ENCODE data around the gene KCNC1.

- TF ChIP-seq POLR2A (IDR thresholded peaks at IDR 0.05) (no peak), EP300 (IDR thresholded peaks at IDR 0.05; ENCODE audit: low read depth) (no peak), POLR2AphosphoS5 (IDR thresholded peaks at IDR 0.05) (no peak)
- TF ChIP-seq, protein P1, sequence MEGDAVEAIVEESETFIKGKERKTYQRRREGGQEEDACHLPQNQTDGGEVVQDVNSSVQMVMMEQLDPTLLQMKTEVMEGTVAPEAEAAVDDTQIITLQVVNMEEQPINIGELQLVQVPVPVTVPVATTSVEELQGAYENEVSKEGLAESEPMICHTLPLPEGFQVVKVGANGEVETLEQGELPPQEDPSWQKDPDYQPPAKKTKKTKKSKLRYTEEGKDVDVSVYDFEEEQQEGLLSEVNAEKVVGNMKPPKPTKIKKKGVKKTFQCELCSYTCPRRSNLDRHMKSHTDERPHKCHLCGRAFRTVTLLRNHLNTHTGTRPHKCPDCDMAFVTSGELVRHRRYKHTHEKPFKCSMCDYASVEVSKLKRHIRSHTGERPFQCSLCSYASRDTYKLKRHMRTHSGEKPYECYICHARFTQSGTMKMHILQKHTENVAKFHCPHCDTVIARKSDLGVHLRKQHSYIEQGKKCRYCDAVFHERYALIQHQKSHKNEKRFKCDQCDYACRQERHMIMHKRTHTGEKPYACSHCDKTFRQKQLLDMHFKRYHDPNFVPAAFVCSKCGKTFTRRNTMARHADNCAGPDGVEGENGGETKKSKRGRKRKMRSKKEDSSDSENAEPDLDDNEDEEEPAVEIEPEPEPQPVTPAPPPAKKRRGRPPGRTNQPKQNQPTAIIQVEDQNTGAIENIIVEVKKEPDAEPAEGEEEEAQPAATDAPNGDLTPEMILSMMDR (IDR thresholded peaks at IDR 0.05), result no peak
Measured at GRCh38 chr11:17788084-17788483, 53.5 kb downstream of the KCNC1 start.
